Measurements from ENCODE around the gene FOXP1. TPM values are rescaled to one million over a fixed set of nuclear protein-coding genes. Genes with fewer than 3 reads are reported as not detected.

FOXP1 gene
- total and polyA plus RNA-seq, 2 of the 13 experiments (the other 11 are each of a cell fraction or from before 2014, with no cell fraction given), result 40.4 to 59.0 TPM

DNA sequence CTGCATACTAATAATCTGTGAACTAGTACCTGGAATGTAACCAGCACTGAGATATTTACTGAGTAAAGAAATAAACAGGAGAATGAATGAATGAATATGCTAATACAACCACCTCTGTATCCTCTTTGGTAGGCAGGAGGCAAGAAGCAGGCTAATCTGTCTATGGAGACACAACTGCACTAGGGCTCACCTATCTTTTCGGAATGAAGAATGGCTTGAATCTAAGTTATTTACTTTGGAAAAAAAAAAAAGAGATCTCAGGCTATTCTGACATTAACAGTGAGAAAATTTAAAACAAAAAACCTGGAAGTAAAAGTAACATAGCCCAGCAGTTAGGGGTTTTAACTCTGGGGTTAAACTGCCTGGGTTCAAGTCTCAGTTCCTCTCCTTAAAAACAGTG lies 174.2 kb downstream of the FOXP1 start (continued):
- no peak for TF ChIP-seq CHD4 (IDR thresholded peaks at IDR 0.05; ENCODE audit: borderline replicate concordance, low read length)
- no peak for TF ChIP-seq BORCS8-MEF2B (CRISPR knock-in tag; IDR thresholded peaks at IDR 0.05)
- no peak for TF ChIP-seq FOXA1 (IDR thresholded peaks at IDR 0.05)
- TF ChIP-seq FOXA1 (CRISPR knock-in tag; IDR thresholded peaks at IDR 0.05), result no peak
- TF ChIP-seq, protein P1, sequence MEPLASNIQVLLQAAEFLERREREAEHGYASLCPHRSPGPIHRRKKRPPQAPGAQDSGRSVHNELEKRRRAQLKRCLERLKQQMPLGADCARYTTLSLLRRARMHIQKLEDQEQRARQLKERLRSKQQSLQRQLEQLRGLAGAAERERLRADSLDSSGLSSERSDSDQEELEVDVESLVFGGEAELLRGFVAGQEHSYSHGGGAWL (CRISPR knock-in tag; IDR thresholded peaks at IDR 0.05), result no peak

DNA sequence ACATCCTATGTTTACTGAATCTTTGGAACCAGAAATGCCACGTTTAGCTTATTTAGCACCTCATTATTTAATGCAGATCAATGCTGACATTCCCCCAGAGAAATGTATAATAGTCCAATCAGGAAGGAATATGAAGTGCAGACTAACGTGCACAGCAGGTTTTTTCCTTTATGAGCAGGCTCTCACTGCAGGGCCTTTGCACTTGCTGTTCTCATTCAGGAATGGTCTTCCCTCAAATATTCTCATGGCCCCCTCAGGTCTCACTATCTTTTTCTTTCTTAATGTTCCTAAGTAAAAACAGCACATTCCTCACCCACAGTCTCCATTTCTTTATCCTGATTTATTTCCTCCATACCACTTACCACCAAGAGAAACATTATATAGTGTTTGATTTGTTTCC lies 174.6 kb downstream of the FOXP1 start:
- DNase-seq (ENCODE audit: low spot score) (no peak), ATAC-seq (no peak), FAIRE-seq (no peak)
- no peak overlapping the region for H3K9ac ChIP-seq (ENCODE audit: insufficient read depth, low read depth, low read length)
- ChIA-PET POLR2A (no interaction called here), CTCF (ENCODE audit: low intra/inter-chr PET ratio, low total read pairs) (no interaction called here)
- no peak for TF ChIP-seq DR1 (CRISPR knock-in tag; IDR thresholded peaks at IDR 0.05)
- TF ChIP-seq, protein P2, sequence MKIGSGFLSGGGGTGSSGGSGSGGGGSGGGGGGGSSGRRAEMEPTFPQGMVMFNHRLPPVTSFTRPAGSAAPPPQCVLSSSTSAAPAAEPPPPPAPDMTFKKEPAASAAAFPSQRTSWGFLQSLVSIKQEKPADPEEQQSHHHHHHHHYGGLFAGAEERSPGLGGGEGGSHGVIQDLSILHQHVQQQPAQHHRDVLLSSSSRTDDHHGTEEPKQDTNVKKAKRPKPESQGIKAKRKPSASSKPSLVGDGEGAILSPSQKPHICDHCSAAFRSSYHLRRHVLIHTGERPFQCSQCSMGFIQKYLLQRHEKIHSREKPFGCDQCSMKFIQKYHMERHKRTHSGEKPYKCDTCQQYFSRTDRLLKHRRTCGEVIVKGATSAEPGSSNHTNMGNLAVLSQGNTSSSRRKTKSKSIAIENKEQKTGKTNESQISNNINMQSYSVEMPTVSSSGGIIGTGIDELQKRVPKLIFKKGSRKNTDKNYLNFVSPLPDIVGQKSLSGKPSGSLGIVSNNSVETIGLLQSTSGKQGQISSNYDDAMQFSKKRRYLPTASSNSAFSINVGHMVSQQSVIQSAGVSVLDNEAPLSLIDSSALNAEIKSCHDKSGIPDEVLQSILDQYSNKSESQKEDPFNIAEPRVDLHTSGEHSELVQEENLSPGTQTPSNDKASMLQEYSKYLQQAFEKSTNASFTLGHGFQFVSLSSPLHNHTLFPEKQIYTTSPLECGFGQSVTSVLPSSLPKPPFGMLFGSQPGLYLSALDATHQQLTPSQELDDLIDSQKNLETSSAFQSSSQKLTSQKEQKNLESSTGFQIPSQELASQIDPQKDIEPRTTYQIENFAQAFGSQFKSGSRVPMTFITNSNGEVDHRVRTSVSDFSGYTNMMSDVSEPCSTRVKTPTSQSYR (CRISPR knock-in tag; IDR thresholded peaks at IDR 0.05; ENCODE audit: borderline replicate concordance), result no peak
- TF ChIP-seq, protein P3, sequence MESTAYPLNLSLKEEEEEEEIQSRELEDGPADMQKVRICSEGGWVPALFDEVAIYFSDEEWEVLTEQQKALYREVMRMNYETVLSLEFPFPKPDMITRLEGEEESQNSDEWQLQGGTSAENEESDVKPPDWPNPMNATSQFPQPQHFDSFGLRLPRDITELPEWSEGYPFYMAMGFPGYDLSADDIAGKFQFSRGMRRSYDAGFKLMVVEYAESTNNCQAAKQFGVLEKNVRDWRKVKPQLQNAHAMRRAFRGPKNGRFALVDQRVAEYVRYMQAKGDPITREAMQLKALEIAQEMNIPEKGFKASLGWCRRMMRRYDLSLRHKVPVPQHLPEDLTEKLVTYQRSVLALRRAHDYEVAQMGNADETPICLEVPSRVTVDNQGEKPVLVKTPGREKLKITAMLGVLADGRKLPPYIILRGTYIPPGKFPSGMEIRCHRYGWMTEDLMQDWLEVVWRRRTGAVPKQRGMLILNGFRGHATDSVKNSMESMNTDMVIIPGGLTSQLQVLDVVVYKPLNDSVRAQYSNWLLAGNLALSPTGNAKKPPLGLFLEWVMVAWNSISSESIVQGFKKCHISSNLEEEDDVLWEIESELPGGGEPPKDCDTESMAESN (CRISPR knock-in tag; conservative IDR thresholded peaks at IDR 0.05), result no peak
- no peak for TF ChIP-seq KAT2B (IDR thresholded peaks at IDR 0.05; ENCODE audit: borderline replicate concordance, low read depth, low read length)
- TF ChIP-seq IKZF1 (IDR thresholded peaks at IDR 0.05), result no peak
- no peaks in the 10 kb centered on the region; a peak in 1 of 5 replicates for H3K36me3 ChIP-seq (replicated peaks in 1 of 2; ENCODE audit: control insufficient read depth in 1 of 2, insufficient read depth in 2 of 2, low read length in 2 of 2)
- peaks cover 23% of the 10 kb centered on the region; the same call in 1 of the 2 replicates for H3K4me1 ChIP-seq (ENCODE audit: insufficient read depth, low read length)
- intact Hi-C loops (cut with micrococcal nuclease; ENCODE audit: unreplicated experiment) (no loop called here), in situ Hi-C loops (cut with HindIII; ENCODE audit: extremely low pct_ligation_motif_present, low pct_unique_long_range_greater_than_20kb) (no loop called here)
- no peaks in the 10 kb centered on the region for H3K27me3 ChIP-seq (ENCODE audit: control insufficient read depth in 1 of 2, insufficient read depth in 2 of 2, low read length in 2 of 2)
- H3K27ac ChIP-seq (ENCODE audit: extremely low read length, insufficient read depth, low read length), result no peak overlapping the region
- 0 out of 2 replicates have a peak, but pooled peaks cover 3% of the 10 kb centered on the region for H4K20me1 ChIP-seq (ENCODE audit: insufficient read depth, low read length)
- H3K4me3 ChIP-seq (replicated peaks in 1 of 3; ENCODE audit: insufficient read depth in 1 of 3, low read depth in 2 of 3, low read length in 3 of 3), result no peak overlapping the region
- WGBS (ENCODE audit: low lambda C conversion rate), result 95% methylated on average over 2 of the region's 2 CpGs
- H2AFZ ChIP-seq (ENCODE audit: low read length), result no peak overlapping the region
- H3K9me3 ChIP-seq (ENCODE audit: low read length), result no peaks in the 10 kb centered on the region
- no peak overlapping the region for H3K4me2 ChIP-seq (ENCODE audit: low read depth, low read length)
- peaks cover 9% of the 10 kb centered on the region for H3K79me2 ChIP-seq (ENCODE audit: insufficient read depth, low read length)
- BruUV-seq (replicated peaks), result no TSS peak
